CD4-positive, alpha-beta T cell (primary cell): ENCODE data around the gene TTC33. TPM values are rescaled to one million over a fixed set of nuclear protein-coding genes. Genes with fewer than 3 reads are reported as not detected.

Experiments
- ATAC-seq: fragments of 200-7000 bp; cut with Tn5 transposase; one replicate; pipeline ENCODE4 v1.10.0; 2022; ENCODE audit warnings: mild to moderate bottlenecking; ENCODE audit not compliant: poor library complexity
- CTCF ChIA-PET: fragments of 350-600 bp; sonication (Branson Sonifier 250); formaldehyde crosslinking; loops from one replicate; lab custom pipeline; 2021; ENCODE audit warnings: antibody characterized with exemption, inconsistent platforms; lab: Charles Lee
- POLR2A ChIA-PET: fragments of 350-600 bp; sonication (Branson Sonifier 250); formaldehyde crosslinking; loops from one replicate; lab custom pipeline; 2021; ENCODE audit warnings: antibody characterized with exemption, inconsistent platforms; lab: Charles Lee
- DNase-seq, 14 experiments: peaks; one replicate each; pipeline ENCODE4 v3.0.0-alpha.2; 2013 to 2020; ENCODE audit warnings: mixed read lengths in 2 of 14
- H3K27ac ChIP-seq, 2 donors: one replicate each; pipeline versions ENCODE4 v1.5.1 to v1.7.0; 2013; ENCODE audit warnings: low read length in 2 of 2, low read depth in 1 of 2, mild to moderate bottlenecking in 1 of 2
- H3K27me3 ChIP-seq, 2 experiments: 1 replicate in 1 of 2; 2 replicates in 1 of 2; pipeline versions ENCODE4 v1.6.1 to v1.7.0; 2013; ENCODE audit warnings: low read length in 2 of 2, control low read depth in 1 of 2, mild to moderate bottlenecking in 1 of 2, moderate library complexity in 1 of 2; ENCODE audit not compliant: insufficient read depth in 2 of 2, control insufficient read depth in 1 of 2
- H3K36me3 ChIP-seq: one replicate; pipeline ENCODE4 v1.6.1; 2013; ENCODE audit warnings: low read length, control low read depth; ENCODE audit not compliant: insufficient read depth
- H3K4me1 ChIP-seq: one replicate; pipeline ENCODE4 v1.6.1; 2013; ENCODE audit warnings: low read length, control low read depth; ENCODE audit not compliant: insufficient read depth
- H3K4me3 ChIP-seq: one replicate; pipeline ENCODE4 v1.5.1; 2013; ENCODE audit warnings: mild to moderate bottlenecking, low read length, moderate library complexity
- H3K9me3 ChIP-seq, 2 experiments: 1 replicate in 1 of 2; 2 replicates in 1 of 2; pipeline versions ENCODE4 v1.6.1 to v1.7.0; 2013; ENCODE audit warnings: low read length in 2 of 2, mild to moderate bottlenecking in 2 of 2, control low read depth in 1 of 2, moderate library complexity in 1 of 2; ENCODE audit not compliant: control insufficient read depth in 1 of 2, insufficient read depth in 1 of 2
- H3K27ac Mint-ChIP-seq: one replicate; pipeline ENCODE4 v1.8.0; 2020; ENCODE audit warnings: mixed read lengths
- H3K27me3 Mint-ChIP-seq: one replicate; pipeline ENCODE4 v1.8.0; 2021; ENCODE audit warnings: mixed read lengths
- H3K36me3 Mint-ChIP-seq: one replicate; pipeline ENCODE4 v1.8.0; 2021; ENCODE audit warnings: low read depth, mixed read lengths
- H3K4me1 Mint-ChIP-seq: one replicate; pipeline ENCODE4 v1.8.0; 2021; ENCODE audit warnings: low read depth, mixed read lengths
- H3K4me3 Mint-ChIP-seq: one replicate; pipeline ENCODE4 v1.8.0; 2020; ENCODE audit warnings: mild to moderate bottlenecking, mixed read lengths
- H3K9me3 Mint-ChIP-seq: one replicate; pipeline ENCODE4 v1.8.0; 2020; ENCODE audit warnings: mixed read lengths
- CTCF ChIP-seq: fragments of 200-600 bp; IDR thresholded peaks from one replicate; pipeline ENCODE4 v1.8.0; 2022; ENCODE audit warnings: antibody characterized with exemption, mild to moderate bottlenecking
- intact Hi-C, 2 experiments: fragments of 100-400 bp; cut with DNase I in 1 of 2; cut with micrococcal nuclease in 1 of 2; formaldehyde crosslinking; loops; one replicate each; pipeline versions ENCODE4 v1.15.1 to v1.9.0; 2023 to 2025; cut with DNase I, micrococcal nuclease
- total RNA-seq, 174 experiments: library from RNA in 2 of 174; stranded (reverse) in 2 of 174; gene quantifications; one replicate each; pipeline ENCODE4 v1.2.3 and lab custom pipeline; 2021 to 2026

Gene TTC33
- total RNA-seq, 2 experiments from 2014 or later: 8.7 to 12.0 TPM

GRCh38 chr5:40780858-40781257, 25.1 kb upstream of the TTC33 start:
- no peak overlapping the region for H3K4me3 Mint-ChIP-seq
- Histone ChIP-seq H3K27ac (no peak overlapping the region), H3K9me3 (no peaks in the 10 kb centered on the region), H3K4me3 (no peak overlapping the region), H3K36me3 (peaks cover 30% of the 10 kb centered on the region), H3K4me1 (peaks cover 13% of the 10 kb centered on the region), H3K27me3 (no peaks in the 10 kb centered on the region)
- ATAC-seq (no peak), DNase-seq (no peak)
- ChIA-PET CTCF (no interaction called here), POLR2A (no interaction called here)
- H3K9me3 Mint-ChIP-seq: no peaks in the 10 kb centered on the region
- H3K4me1 Mint-ChIP-seq: peaks cover 72% of the 10 kb centered on the region
- peak overlapping the region; percentile 8 for H3K27ac Mint-ChIP-seq
- TF ChIP-seq CTCF: no peak
- intact Hi-C loops: no loop called here
- H3K36me3 Mint-ChIP-seq: peaks cover 27% of the 10 kb centered on the region
- H3K27me3 Mint-ChIP-seq: no peaks in the 10 kb centered on the region

GRCh38 chr5:40780199-40780598, 24.4 kb upstream of the TTC33 start:
- ATAC-seq: no peak
- no peak overlapping the region for H3K27ac ChIP-seq
- no peak overlapping the region for H3K4me3 ChIP-seq
- Mint-ChIP-seq H3K9me3 (no peaks in the 10 kb centered on the region), H3K27ac (no peak overlapping the region), H3K27me3 (no peaks in the 10 kb centered on the region), H3K4me3 (no peak overlapping the region), H3K36me3 (peaks cover 28% of the 10 kb centered on the region), H3K4me1 (peaks cover 67% of the 10 kb centered on the region)
- CTCF ChIA-PET: interaction anchor here (0.5 kb wide), 1 partner anchor 64 kb away, joined by 3 read pairs; no protein-coding TSS in a partner anchor
- DNase-seq: no peak
- TF ChIP-seq CTCF: no peak
- POLR2A ChIA-PET: no interaction called here
- no peaks in the 10 kb centered on the region for H3K27me3 ChIP-seq
- H3K36me3 ChIP-seq: peaks cover 37% of the 10 kb centered on the region
- intact Hi-C loops: no loop called here
- peaks cover 8% of the 10 kb centered on the region for H3K4me1 ChIP-seq
- no peaks in the 10 kb centered on the region for H3K9me3 ChIP-seq

GRCh38 chr5:40779561-40779960, 23.8 kb upstream of the TTC33 start:
- no peaks in the 10 kb centered on the region for H3K27me3 ChIP-seq
- no peak for ATAC-seq
- POLR2A ChIA-PET: no interaction called here
- peaks cover 43% of the 10 kb centered on the region for H3K36me3 ChIP-seq
- Mint-ChIP-seq H3K9me3 (no peaks in the 10 kb centered on the region), H3K4me1 (peaks cover 63% of the 10 kb centered on the region), H3K36me3 (peaks cover 35% of the 10 kb centered on the region), H3K4me3 (no peak overlapping the region), H3K27ac (no peak overlapping the region), H3K27me3 (no peaks in the 10 kb centered on the region)
- H3K9me3 ChIP-seq: no peaks in the 10 kb centered on the region
- DNase-seq: no peak
- H3K27ac ChIP-seq: no peak overlapping the region
- peaks cover 5% of the 10 kb centered on the region for H3K4me1 ChIP-seq
- H3K4me3 ChIP-seq: no peak overlapping the region
- no peak for TF ChIP-seq CTCF
- intact Hi-C loops: no loop called here
- CTCF ChIA-PET: no interaction called here
